Mesenchymal stem cell (in vitro differentiated cells and primary cell): ENCODE data around the gene PXDN.

Source experiments
- DNase-seq: peaks from one replicate; pipeline ENCODE4 v3.0.0-alpha.2; 2013
- H2AFZ ChIP-seq: one replicate; pipeline ENCODE4 v1.6.1; 2013; ENCODE audit warnings: low read depth, mild to moderate bottlenecking, control low read depth, inconsistent platforms, low read length, moderate library complexity
- H2AK5ac ChIP-seq: 2 replicates; pipeline ENCODE4 v1.6.1; 2013; ENCODE audit warnings: low read length, moderate library complexity, mild to moderate bottlenecking, inconsistent platforms; ENCODE audit not compliant: severe bottlenecking
- H2BK120ac ChIP-seq: one replicate; pipeline ENCODE4 v1.6.1; 2013; ENCODE audit warnings: low read depth, mild to moderate bottlenecking, inconsistent platforms, low read length, moderate library complexity
- H2BK12ac ChIP-seq, 2 experiments: one replicate each; pipeline ENCODE4 v1.6.1; 2013; ENCODE audit warnings: inconsistent platforms in 2 of 2, low read length in 2 of 2, mild to moderate bottlenecking in 2 of 2, moderate library complexity in 2 of 2, control low read depth in 1 of 2
- H2BK15ac ChIP-seq: one replicate; pipeline ENCODE4 v1.6.1; 2013; ENCODE audit warnings: mild to moderate bottlenecking, low read depth, inconsistent platforms; ENCODE audit not compliant: poor library complexity, severe bottlenecking
- H2BK5ac ChIP-seq: 2 replicates; pipeline ENCODE4 v1.6.1; 2013; ENCODE audit warnings: low read depth, mild to moderate bottlenecking, low read length, control low read depth, inconsistent platforms; ENCODE audit not compliant: poor library complexity, severe bottlenecking
- H3K14ac ChIP-seq, 2 experiments: one replicate each; pipeline ENCODE4 v1.6.1; 2013; ENCODE audit warnings: inconsistent platforms in 2 of 2, low read length in 2 of 2, control low read depth in 1 of 2, mild to moderate bottlenecking in 1 of 2, moderate library complexity in 1 of 2
- H3K18ac ChIP-seq, 2 experiments: one replicate each; pipeline ENCODE4 v1.6.1; 2013; ENCODE audit warnings: inconsistent platforms in 2 of 2, low read length in 2 of 2, control low read depth in 1 of 2, low read depth in 1 of 2, mild to moderate bottlenecking in 1 of 2
- H3K23ac ChIP-seq, 2 experiments: one replicate each; pipeline ENCODE4 v1.6.1; 2013; ENCODE audit warnings: inconsistent platforms in 2 of 2, low read length in 2 of 2, mild to moderate bottlenecking in 2 of 2, moderate library complexity in 2 of 2, control low read depth in 1 of 2
- H3K27ac ChIP-seq: 2 replicates; pipeline ENCODE4 v1.5.1; 2013; ENCODE audit warnings: mild to moderate bottlenecking, moderate library complexity, low read length, control low read depth, inconsistent platforms; ENCODE audit not compliant: poor library complexity, severe bottlenecking
- H3K27me3 ChIP-seq, 2 experiments: 2 replicates each; pipeline versions ENCODE4 v1.6.1 to v1.7.0; 2013; ENCODE audit warnings: low read length in 2 of 2, mild to moderate bottlenecking in 2 of 2, moderate library complexity in 2 of 2, control low read depth in 1 of 2, inconsistent platforms in 1 of 2; ENCODE audit not compliant: control insufficient read depth in 1 of 2, insufficient read depth in 1 of 2
- H3K36me3 ChIP-seq, 2 experiments: 2 replicates each; pipeline versions ENCODE4 v1.6.1 to v1.7.0; 2013; ENCODE audit warnings: low read length in 2 of 2, control low read depth in 1 of 2, inconsistent platforms in 1 of 2, low read depth in 1 of 2, mild to moderate bottlenecking in 1 of 2; ENCODE audit not compliant: insufficient read depth in 2 of 2, control insufficient read depth in 1 of 2
- H3K4ac ChIP-seq, 2 experiments: one replicate each; pipeline ENCODE4 v1.6.1; 2013; ENCODE audit warnings: inconsistent platforms in 2 of 2, low read length in 2 of 2, mild to moderate bottlenecking in 2 of 2, moderate library complexity in 2 of 2, control low read depth in 1 of 2, low read depth in 1 of 2
- H3K4me1 ChIP-seq: 2 replicates; pipeline ENCODE4 v1.6.1; 2013; ENCODE audit warnings: low read depth, low read length, control low read depth; ENCODE audit not compliant: control insufficient read depth, insufficient read depth
- H3K4me2 ChIP-seq: 2 replicates; pipeline ENCODE4 v1.6.1; 2013; ENCODE audit warnings: low read length, mild to moderate bottlenecking, inconsistent platforms; ENCODE audit not compliant: poor library complexity, severe bottlenecking
- H3K4me3 ChIP-seq, 2 experiments: 2 replicates each; pipeline versions ENCODE4 v1.5.1 to v1.7.0; 2013; ENCODE audit warnings: low read length in 2 of 2, mild to moderate bottlenecking in 2 of 2, control low read depth in 1 of 2, low read depth in 1 of 2; ENCODE audit not compliant: insufficient read depth in 1 of 2
- H3K79me1 ChIP-seq: replicated peaks from 2 replicates; pipeline ENCODE4 v1.6.1; 2013; ENCODE audit warnings: mild to moderate bottlenecking, control low read depth, low read length, inconsistent platforms; ENCODE audit not compliant: poor library complexity, severe bottlenecking
- H3K9ac ChIP-seq: 2 replicates; pipeline ENCODE4 v1.7.0; 2013; ENCODE audit warnings: mild to moderate bottlenecking, low read length, moderate library complexity
- H3K9me3 ChIP-seq: 2 replicates; pipeline ENCODE4 v1.7.0; 2013; ENCODE audit warnings: mild to moderate bottlenecking, low read length; ENCODE audit not compliant: control insufficient read depth
- H4K8ac ChIP-seq: one replicate; pipeline ENCODE4 v1.6.1; 2013; ENCODE audit warnings: inconsistent platforms, mild to moderate bottlenecking, low read length, moderate library complexity
- H4K91ac ChIP-seq: one replicate; pipeline ENCODE4 v1.6.1; 2013; ENCODE audit warnings: mild to moderate bottlenecking, low read length, inconsistent platforms
- WGBS: methylation state at CpG from one replicate; pipeline ENCODE4 v1.1.7; 2013; ENCODE audit warnings: mixed read lengths; 5-methylcytosine and 5-hydroxymethylcytosine counted together

PXDN gene

GRCh38 chr2:1647417-1648240 lies 96.7 kb downstream of the PXDN start:
- Histone ChIP-seq H3K18ac (no peak overlapping the region), H3K14ac (no peak overlapping the region), H3K79me1 (peaks cover 15% of the 10 kb centered on the region), H3K4me3 (no peak overlapping the region), H3K23ac (no peak overlapping the region), H3K9me3 (no peaks in the 10 kb centered on the region), H3K27me3 (no peaks in the 10 kb centered on the region), H3K4me1 (peaks cover 25% of the 10 kb centered on the region), H2BK12ac (no peak overlapping the region), H2AFZ (no peak overlapping the region), H4K91ac (peak overlapping the region; percentile 43), H2BK5ac (no peak overlapping the region), H2BK15ac (no peak overlapping the region), H2AK5ac (peak overlapping the region; percentile 84), H4K8ac (no peak overlapping the region), H3K4me2 (no peak overlapping the region), H3K36me3 (peaks cover 63 to 73% of the 10 kb centered on the region in 2 experiments), H3K9ac (no peak overlapping the region), H3K4ac (no peak overlapping the region), H2BK120ac (no peak overlapping the region), H3K27ac (peak overlapping the region; percentile 3)
- DNase-seq = no peak
- 96% methylated on average over 20 of the region's 20 CpGs for WGBS

GRCh38 chr2:1645761-1646476 lies 98.4 kb downstream of the PXDN start:
- Histone ChIP-seq H3K4me2 (no peak overlapping the region), H3K4me1 (peaks cover 20% of the 10 kb centered on the region), H2AK5ac (peak overlapping the region; percentile 2), H2AFZ (no peak overlapping the region), H3K79me1 (peaks cover 16% of the 10 kb centered on the region), H2BK15ac (no peak overlapping the region), H2BK120ac (no peak overlapping the region), H3K4me3 (no peak overlapping the region), H3K9me3 (no peaks in the 10 kb centered on the region), H4K8ac (peak overlapping the region; percentile 38), H3K14ac (no peak overlapping the region), H3K36me3 (peaks cover 59 to 85% of the 10 kb centered on the region in 2 experiments), H3K18ac (peak overlapping the region in 1 of 2 experiments; percentile 31), H2BK5ac (no peak overlapping the region), H3K9ac (no peak overlapping the region), H3K27me3 (no peaks in the 10 kb centered on the region), H2BK12ac (peak overlapping the region in 1 of 2 experiments; percentile 74), H3K4ac (peak overlapping the region; percentile 19 to 64), H3K23ac (no peak overlapping the region), H3K27ac (peak overlapping the region; percentile 6), H4K91ac (peak overlapping the region; percentile 70)
- WGBS = 52% methylated on average over 16 of the region's 19 CpGs
- peak; percentile 65 for DNase-seq

GRCh38 chr2:1644427-1644826 lies 99.9 kb downstream of the PXDN start:
- H3K9me3 ChIP-seq = no peaks in the 10 kb centered on the region
- no peak overlapping the region for H3K27ac ChIP-seq
- H3K4me1 ChIP-seq = peaks cover 23% of the 10 kb centered on the region
- H3K4me2 ChIP-seq = no peak overlapping the region
- H3K23ac ChIP-seq = no peak overlapping the region
- peaks cover 23% of the 10 kb centered on the region for H3K79me1 ChIP-seq
- no peaks in the 10 kb centered on the region for H3K27me3 ChIP-seq
- no peak overlapping the region for H2AK5ac ChIP-seq
- H3K4me3 ChIP-seq = no peak overlapping the region
- peaks cover 60 to 74% of the 10 kb centered on the region in 2 experiments for H3K36me3 ChIP-seq
- no peak overlapping the region for H2BK120ac ChIP-seq
- H3K18ac ChIP-seq = no peak overlapping the region
- H4K8ac ChIP-seq = no peak overlapping the region
- H2BK5ac ChIP-seq = no peak overlapping the region
- H2BK12ac ChIP-seq = no peak overlapping the region
- 97% methylated on average over 11 of the region's 14 CpGs for WGBS
- no peak overlapping the region for H3K4ac ChIP-seq
- H4K91ac ChIP-seq = no peak overlapping the region
- no peak overlapping the region for H3K14ac ChIP-seq
- H2AFZ ChIP-seq = no peak overlapping the region
- no peak overlapping the region for H3K9ac ChIP-seq
- DNase-seq = no peak
- H2BK15ac ChIP-seq = no peak overlapping the region

GRCh38 chr2:1642993-1643619 lies 101.2 kb downstream of the PXDN start:
- Histone ChIP-seq H3K4me2 (no peak overlapping the region), H4K8ac (no peak overlapping the region), H3K4ac (no peak overlapping the region), H3K36me3 (peaks cover 60 to 74% of the 10 kb centered on the region in 2 experiments), H2BK15ac (no peak overlapping the region), H3K4me1 (peaks cover 32% of the 10 kb centered on the region), H3K27ac (peak overlapping the region; percentile 5), H3K27me3 (no peaks in the 10 kb centered on the region), H2AFZ (no peak overlapping the region), H3K9ac (no peak overlapping the region), H2BK5ac (no peak overlapping the region), H2BK120ac (no peak overlapping the region), H4K91ac (no peak overlapping the region), H3K14ac (no peak overlapping the region), H2AK5ac (peak overlapping the region; percentile 67), H3K79me1 (peaks cover 25% of the 10 kb centered on the region), H2BK12ac (no peak overlapping the region), H3K23ac (no peak overlapping the region), H3K4me3 (no peak overlapping the region), H3K18ac (no peak overlapping the region), H3K9me3 (no peaks in the 10 kb centered on the region)
- WGBS = 97% methylated on average over 19 of the region's 19 CpGs
- DNase-seq = no peak
